ENCODE results near the gene TUSC1.

- no peak for TF ChIP-seq CTCF (conservative IDR thresholded peaks at IDR 0.05; ENCODE audit: low read depth, low read length)
- TF ChIP-seq EZH2 (IDR thresholded peaks at IDR 0.05; ENCODE audit: low read length, unreplicated experiment): no peak
- TF ChIP-seq EZH2phosphoT487 (IDR thresholded peaks at IDR 0.05; ENCODE audit: borderline replicate concordance, low read length): no peak
Observed at GRCh38 chr9:25704800-25705199, 26.6 kb upstream of the TUSC1 start.
